Right forelimb (tissue), 1 donor: Measurements from ENCODE around the gene IQCE.
"Not testable (repeated sequence)": the region's sequence is repeated elsewhere in the genome, so short reads cannot be mapped to it uniquely, and the experiment has no call there.

Experiments
- DNase-seq: peaks from one replicate; pipeline ENCODE4 v3.0.0-alpha.2; 2018

The IQCE gene

GRCh38 chr7:2533566-2533965, 25.2 kb upstream of the IQCE start:
- DNase-seq: not testable (repeated sequence)

- not testable (repeated sequence) for DNase-seq
Measured at GRCh38 chr7:2534214-2534613, 24.6 kb upstream of the IQCE start.

GRCh38 chr7:2535872-2536627, 22.7 kb upstream of the IQCE start:
- peak; percentile 37 for DNase-seq

- DNase-seq: peak; percentile 41
Measured at GRCh38 chr7:2537981-2538851, 20.6 kb upstream of the IQCE start.

- peak; percentile 43 for DNase-seq
Measured at GRCh38 chr7:2539031-2539911, 19.5 kb upstream of the IQCE start.

- DNase-seq: no peak
Measured at GRCh38 chr7:2540133-2540532, 18.6 kb upstream of the IQCE start.

GRCh38 chr7:2540641-2541051, 18.1 kb upstream of the IQCE start:
- DNase-seq: no peak

- no peak for DNase-seq
Measured at GRCh38 chr7:2541291-2542010, 17.3 kb upstream of the IQCE start.

GRCh38 chr7:2542011-2542915, 16.5 kb upstream of the IQCE start:
- no peak for DNase-seq

- no peak for DNase-seq
Measured at GRCh38 chr7:2542916-2543871, 15.6 kb upstream of the IQCE start.

GRCh38 chr7:2544541-2545188, 14.1 kb upstream of the IQCE start:
- no peak for DNase-seq

- no peak for DNase-seq
Measured at GRCh38 chr7:2545746-2546425, 12.9 kb upstream of the IQCE start.

GRCh38 chr7:2546776-2547586, 11.8 kb upstream of the IQCE start:
- no peak for DNase-seq

- no peak for DNase-seq
Measured at GRCh38 chr7:2551418-2551817, 7.4 kb upstream of the IQCE start.

GRCh38 chr7:2553108-2553507, 5.7 kb upstream of the IQCE start:
- no peak for DNase-seq

- no peak for DNase-seq
Measured at GRCh38 chr7:2553831-2554581, 4.8 kb upstream of the IQCE start.

GRCh38 chr7:2554661-2555111, 4.1 kb upstream of the IQCE start:
- no peak for DNase-seq
